ENCODE results near the gene POM121L2.

GRCh38 chr6:27260369-27260768 is 51.7 kb downstream of the POM121L2 start:
- TF ChIP-seq CTCF (CRISPR knock-in tag; IDR thresholded peaks at IDR 0.05) (no peak), POLR2A (IDR thresholded peaks at IDR 0.05; ENCODE audit: insufficient read depth in 1 of 2, low read depth in 2 of 2, low read length in 2 of 2) (no peak), ZNF639 (CRISPR knock-in tag; conservative IDR thresholded peaks at IDR 0.05) (no peak), POLR2AphosphoS5 (IDR thresholded peaks at IDR 0.05; ENCODE audit: low read depth, low read length) (no peak), ZNF607 (CRISPR knock-in tag; IDR thresholded peaks at IDR 0.05; ENCODE audit: borderline replicate concordance) (no peak), FIP1L1 (IDR thresholded peaks at IDR 0.05; ENCODE audit: borderline replicate concordance, insufficient read depth, low read depth, low read length) (no peak), GATA4 (IDR thresholded peaks at IDR 0.05; ENCODE audit: borderline replicate concordance, low read depth) (no peak), YY1 (IDR thresholded peaks at IDR 0.05; ENCODE audit: insufficient read depth, insufficient replicate concordance, low read depth, low read length) (no peak), POLR2G (IDR thresholded peaks at IDR 0.05; ENCODE audit: low read depth, low read length) (no peak), DBP (CRISPR knock-in tag; IDR thresholded peaks at IDR 0.05; ENCODE audit: not compliant biosample characterization) (no peak), EHMT2 (IDR thresholded peaks at IDR 0.05; ENCODE audit: borderline replicate concordance, low read depth, low read length) (no peak), MAX (IDR thresholded peaks at IDR 0.05) (no peak)

Measured in HepG2 (cell line).